ENCODE data around the gene CLEC12A. TPM values are rescaled to one million over a fixed set of nuclear protein-coding genes. Genes with fewer than 3 reads are reported as not detected.
"Not testable (repeated sequence)": the region's sequence is repeated elsewhere in the genome, so short reads cannot be mapped to it uniquely, and the experiment has no call there.

The CLEC12A gene
- total and polyA plus RNA-seq, 2 donors from 2014 or later = 1.3 to 4.8 TPM

GRCh38 chr12:9948606-9949296, 22.5 kb upstream of the CLEC12A start:
- FAIRE-seq = no peak
- no peak overlapping the region for H3K9ac ChIP-seq (ENCODE audit: low read length in 3 of 3)

GRCh38 chr12:9951026-9951675, 20.1 kb upstream of the CLEC12A start:
- H3K4me1 ChIP-seq (ENCODE audit: control insufficient read depth in 2 of 3, insufficient read depth in 2 of 3, low read depth in 1 of 3, low read length in 3 of 3) = no peaks in the 10 kb centered on the region
- FAIRE-seq = no peak
- no peak for TF ChIP-seq CTCF (IDR thresholded peaks at IDR 0.05; ENCODE audit: borderline replicate concordance, extremely low read depth, insufficient read depth)
- intact Hi-C loops (cut with DNase I) = no loop called here
- no peaks in the 10 kb centered on the region for H3K9me3 ChIP-seq (ENCODE audit: control insufficient read depth in 2 of 3, insufficient read depth in 1 of 3, low read length in 3 of 3)
- H3K27me3 ChIP-seq (ENCODE audit: control insufficient read depth, insufficient read depth, low read length) = no peaks in the 10 kb centered on the region
- H3K4me3 ChIP-seq (ENCODE audit: low read length in 3 of 3) = no peak overlapping the region
- no peaks in the 10 kb centered on the region for H3K36me3 ChIP-seq (ENCODE audit: control insufficient read depth in 2 of 3, insufficient read depth in 3 of 3, low read length in 3 of 3)
- no peak for DNase-seq
- no peak overlapping the region for H3K9ac ChIP-seq (ENCODE audit: low read length in 3 of 3)
- H3K27ac ChIP-seq (ENCODE audit: low read depth in 2 of 2, low read length in 2 of 2) = no peak overlapping the region

More at GRCh38 chr12:9948606-9949296, 22.5 kb upstream of the CLEC12A start:
- intact Hi-C loops (cut with DNase I) = no loop called here
- no peaks in the 10 kb centered on the region for H3K27me3 ChIP-seq (ENCODE audit: control insufficient read depth, insufficient read depth, low read length)
- no peak overlapping the region for H3K27ac ChIP-seq (ENCODE audit: low read depth in 2 of 2, low read length in 2 of 2)
- no peak overlapping the region for H3K4me3 ChIP-seq (ENCODE audit: low read length in 3 of 3)
- H3K9me3 ChIP-seq (ENCODE audit: control insufficient read depth in 2 of 3, insufficient read depth in 1 of 3, low read length in 3 of 3) = no peaks in the 10 kb centered on the region
- no peaks in the 10 kb centered on the region for H3K36me3 ChIP-seq (ENCODE audit: control insufficient read depth in 2 of 3, insufficient read depth in 3 of 3, low read length in 3 of 3)
- DNase-seq = no peak
- TF ChIP-seq CTCF (IDR thresholded peaks at IDR 0.05; ENCODE audit: borderline replicate concordance, extremely low read depth, insufficient read depth) = no peak
- H3K4me1 ChIP-seq (ENCODE audit: control insufficient read depth in 2 of 3, insufficient read depth in 2 of 3, low read depth in 1 of 3, low read length in 3 of 3) = no peaks in the 10 kb centered on the region

GRCh38 chr12:9952954-9953729, 18.1 kb upstream of the CLEC12A start:
- H3K4me1 ChIP-seq (ENCODE audit: control insufficient read depth in 2 of 3, insufficient read depth in 2 of 3, low read depth in 1 of 3, low read length in 3 of 3); FAIRE-seq; H3K9ac ChIP-seq (ENCODE audit: low read length in 3 of 3); H3K27me3 ChIP-seq (ENCODE audit: control insufficient read depth, insufficient read depth, low read length); intact Hi-C loops (cut with DNase I); H3K36me3 ChIP-seq (ENCODE audit: control insufficient read depth in 2 of 3, insufficient read depth in 3 of 3, low read length in 3 of 3); H3K9me3 ChIP-seq (ENCODE audit: control insufficient read depth in 2 of 3, insufficient read depth in 1 of 3, low read length in 3 of 3); H3K27ac ChIP-seq (ENCODE audit: low read depth in 2 of 2, low read length in 2 of 2); H3K4me3 ChIP-seq (ENCODE audit: low read length in 3 of 3): not testable (repeated sequence)
- peak in 1 of 5 donors; percentile 64 for DNase-seq

- Histone ChIP-seq H3K4me3 (ENCODE audit: low read length in 3 of 3) (no peak overlapping the region), H3K27me3 (ENCODE audit: control insufficient read depth, insufficient read depth, low read length) (no peaks in the 10 kb centered on the region), H3K4me1 (ENCODE audit: control insufficient read depth in 2 of 3, insufficient read depth in 2 of 3, low read depth in 1 of 3, low read length in 3 of 3) (no peaks in the 10 kb centered on the region), H3K9ac (ENCODE audit: low read length in 3 of 3) (no peak overlapping the region), H3K9me3 (ENCODE audit: control insufficient read depth in 2 of 3, insufficient read depth in 1 of 3, low read length in 3 of 3) (no peaks in the 10 kb centered on the region), H3K27ac (ENCODE audit: low read depth in 2 of 2, low read length in 2 of 2) (no peak overlapping the region), H3K36me3 (ENCODE audit: control insufficient read depth in 2 of 3, insufficient read depth in 3 of 3, low read length in 3 of 3) (no peaks in the 10 kb centered on the region)
- intact Hi-C loops (cut with DNase I) = no loop called here
- FAIRE-seq (no peak), DNase-seq (no peak)
- no peak for TF ChIP-seq CTCF (IDR thresholded peaks at IDR 0.05; ENCODE audit: borderline replicate concordance, extremely low read depth, insufficient read depth)
These were observed 13.4 kb upstream of the CLEC12A start for GRCh38 chr12:9957834-9958233.

Data from kidney (tissue), 14 donors.